HG03571 (cell line): ENCODE data around the gene PXDN.
"Not testable (repeated sequence)": the region's sequence is repeated elsewhere in the genome, so short reads cannot be mapped to it uniquely, and the experiment has no call there.

ENCODE experiments used
- ATAC-seq: cut with Tn5 transposase; IDR thresholded peaks from one replicate; pipeline ENCODE4 v1.9.1; 2021; ENCODE audit not compliant: unreplicated experiment

The PXDN gene

DNA sequence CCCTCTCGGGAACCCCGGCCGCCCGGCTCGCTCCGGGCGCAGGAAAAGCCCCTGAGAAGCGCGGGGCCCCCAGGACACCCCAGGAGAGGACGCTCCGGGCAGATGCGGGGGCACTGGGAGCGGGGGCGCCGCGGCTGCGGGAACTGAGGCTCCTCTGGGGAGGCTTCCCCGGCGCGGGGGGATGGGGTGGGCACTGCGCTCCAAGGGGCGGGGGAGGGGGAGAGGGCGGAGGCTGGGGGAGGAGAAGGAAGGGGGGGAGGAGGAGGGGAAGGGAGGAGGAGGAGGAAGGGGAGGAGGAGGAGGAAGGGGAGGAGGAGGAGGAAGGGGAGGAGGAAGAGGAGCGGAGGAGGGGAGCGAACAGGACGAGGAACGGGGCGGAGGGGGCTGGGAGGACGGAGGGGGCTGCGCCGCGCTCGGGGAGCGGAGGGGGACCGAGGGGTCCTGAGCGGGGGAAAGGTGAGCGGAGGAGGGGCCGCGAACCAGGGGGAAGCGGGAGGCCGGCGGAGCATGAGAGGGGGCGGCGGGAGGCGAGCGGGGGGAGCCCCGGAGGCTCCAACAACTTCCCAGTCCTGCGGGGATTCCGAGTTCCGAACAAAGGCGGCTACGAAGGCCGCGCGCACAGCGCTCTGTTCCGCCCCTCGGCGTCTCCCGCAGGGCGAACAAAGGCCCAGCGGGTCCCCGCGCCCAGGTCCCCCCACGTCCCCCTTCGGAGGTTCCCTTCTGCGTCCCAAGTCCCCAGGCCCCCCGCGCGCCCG is 742 bp downstream of the PXDN start:
- no peak for ATAC-seq

DNA sequence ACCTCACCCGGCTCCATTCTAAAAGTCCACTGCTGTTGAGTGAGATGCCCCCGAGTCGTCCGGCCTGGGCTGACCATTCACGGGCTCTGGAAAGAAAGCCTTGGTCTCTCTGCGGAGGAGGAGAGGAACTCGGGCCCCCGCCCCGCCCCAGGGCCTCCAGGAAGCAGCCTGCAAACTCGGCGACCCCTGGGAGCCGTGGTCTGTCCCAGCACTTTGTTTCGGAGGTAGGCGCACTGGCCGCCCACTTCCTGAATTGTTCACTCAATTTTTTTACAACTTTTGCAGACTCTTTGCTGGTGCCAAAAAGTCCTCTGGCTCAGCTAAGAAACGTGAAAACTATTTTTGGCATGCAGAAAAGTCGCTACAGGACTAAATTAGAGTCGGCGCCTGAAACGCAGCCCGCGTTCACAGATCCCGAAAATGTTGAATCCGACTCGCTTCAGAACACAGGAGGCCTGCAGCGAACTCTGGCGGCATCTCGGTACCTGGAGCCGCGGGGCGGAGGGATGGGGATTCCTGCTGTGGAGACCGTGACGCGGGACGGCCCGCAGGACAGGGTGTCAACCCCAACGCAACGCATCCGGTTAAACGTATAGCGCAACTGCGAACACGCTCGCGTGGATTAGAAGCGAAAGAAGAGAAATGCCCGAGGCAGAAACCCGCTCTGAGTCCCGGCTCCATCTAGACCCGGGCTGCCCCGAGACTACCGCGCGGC is 1.5 kb downstream of the PXDN start:
- ATAC-seq: no peak

DNA sequence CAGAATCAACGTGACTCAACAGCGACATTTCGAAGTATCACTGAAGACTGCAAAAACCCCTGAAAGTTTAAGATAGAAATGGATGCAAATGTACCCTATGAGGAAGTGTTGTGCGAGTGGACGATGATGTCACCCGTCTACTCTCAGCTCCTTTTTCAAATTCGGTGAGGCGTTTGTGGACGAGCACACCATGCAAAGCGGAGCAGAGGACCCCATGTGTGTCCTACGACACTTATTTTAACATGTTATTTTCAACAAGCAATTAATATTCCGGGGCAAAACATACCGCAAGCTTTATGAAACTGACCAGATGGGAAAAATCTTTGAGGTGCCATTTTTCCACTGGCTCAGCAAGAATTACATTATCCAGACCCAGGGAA is 2.0 kb downstream of the PXDN start:
- no peak for ATAC-seq

DNA sequence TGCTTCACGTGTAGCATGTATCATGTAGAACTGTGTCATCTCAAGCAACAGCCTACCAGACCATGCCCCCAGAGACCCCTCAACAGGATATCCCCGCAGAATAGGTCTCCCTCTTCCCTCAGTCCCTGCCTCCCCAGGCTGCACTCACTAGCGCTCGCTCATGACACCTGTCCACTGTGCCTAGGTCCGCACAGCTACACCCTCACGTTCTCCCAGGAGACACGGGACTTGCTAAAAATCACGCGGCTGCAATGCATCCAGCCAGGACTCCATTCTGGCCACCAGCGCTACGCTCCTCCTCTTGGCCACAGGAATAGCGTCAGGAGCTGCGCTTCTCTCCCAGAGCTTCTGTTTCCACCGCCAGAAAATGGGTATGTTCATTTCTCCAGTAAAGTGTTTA is 2.5 kb downstream of the PXDN start:
- ATAC-seq: no peak

DNA sequence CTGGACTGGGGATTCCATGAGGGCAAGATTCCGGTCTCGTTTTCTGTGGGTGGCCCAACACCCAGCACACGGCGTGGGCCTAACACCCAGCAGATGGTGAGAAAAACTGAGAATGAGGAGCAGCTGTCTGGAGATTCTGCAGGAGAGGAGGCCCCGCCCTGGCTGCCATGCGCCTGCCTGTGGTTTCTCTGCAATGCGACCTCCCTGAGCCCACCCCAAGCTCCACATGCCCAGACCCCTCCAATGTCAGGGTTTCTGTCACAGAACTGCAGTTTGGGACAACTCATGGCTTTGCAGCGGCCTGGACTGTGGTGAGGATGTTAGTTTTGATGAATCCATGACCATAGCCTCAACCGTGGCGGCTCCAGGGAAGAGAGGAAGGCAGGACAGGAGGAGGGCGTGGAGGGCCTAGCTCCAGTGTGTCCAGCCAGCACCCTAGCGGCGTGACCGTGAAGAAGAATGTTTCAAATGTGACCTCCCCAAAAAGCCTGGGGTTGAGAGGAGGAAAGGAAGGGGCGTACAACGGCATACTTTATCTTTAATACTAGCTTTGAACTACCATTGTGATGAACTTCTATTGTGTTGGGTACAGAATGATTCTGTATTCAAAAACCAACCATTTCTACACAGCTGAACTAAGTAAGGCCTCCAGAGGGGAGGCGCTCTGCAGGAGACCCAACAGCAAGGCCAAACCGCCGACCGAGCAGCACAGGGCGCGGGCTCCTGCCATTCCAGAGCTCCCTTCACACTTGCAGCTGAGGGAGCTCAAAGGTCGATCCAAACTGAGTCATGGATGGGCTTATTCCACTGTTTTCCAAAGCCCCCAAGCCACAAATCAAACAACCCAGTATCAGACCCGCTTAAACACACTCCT is 3.4 kb downstream of the PXDN start:
- ATAC-seq: no peak

DNA sequence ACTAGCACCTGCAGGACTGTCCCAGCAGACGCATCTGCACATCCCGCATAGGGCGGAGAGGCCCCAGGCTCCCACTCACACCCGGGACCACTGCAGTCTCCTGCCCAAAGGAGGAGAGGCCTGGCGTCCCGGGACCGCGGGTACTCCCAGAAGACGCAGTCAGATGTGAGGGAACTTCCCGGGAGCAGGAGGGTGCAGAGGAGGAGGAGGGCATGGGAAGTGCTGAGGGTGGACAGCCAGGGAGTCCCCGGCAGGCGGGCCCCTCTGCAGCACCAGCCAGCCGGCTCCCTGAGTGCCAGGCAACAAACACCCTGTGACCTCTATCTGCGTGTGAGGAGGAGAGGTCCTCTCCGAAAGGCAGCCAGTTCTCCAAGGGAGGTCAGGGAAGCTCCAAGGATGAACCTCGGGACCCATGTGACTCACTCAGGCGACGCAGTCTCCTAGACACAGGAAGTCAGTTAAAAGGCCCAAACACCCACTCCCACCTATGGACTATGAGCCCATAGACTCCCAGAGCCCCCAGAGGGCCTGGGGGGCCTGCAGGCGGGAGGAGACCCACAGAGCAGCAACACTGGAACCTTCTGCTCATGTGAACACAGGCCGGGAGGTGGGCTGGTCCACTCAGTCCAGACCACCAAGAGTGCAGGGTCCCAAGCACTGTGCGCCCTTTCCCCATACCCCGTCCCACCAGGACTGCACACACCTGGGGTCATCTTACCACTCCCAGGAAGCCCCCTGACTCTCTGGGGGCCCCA is 4.2 kb downstream of the PXDN start:
- ATAC-seq: no peak

DNA sequence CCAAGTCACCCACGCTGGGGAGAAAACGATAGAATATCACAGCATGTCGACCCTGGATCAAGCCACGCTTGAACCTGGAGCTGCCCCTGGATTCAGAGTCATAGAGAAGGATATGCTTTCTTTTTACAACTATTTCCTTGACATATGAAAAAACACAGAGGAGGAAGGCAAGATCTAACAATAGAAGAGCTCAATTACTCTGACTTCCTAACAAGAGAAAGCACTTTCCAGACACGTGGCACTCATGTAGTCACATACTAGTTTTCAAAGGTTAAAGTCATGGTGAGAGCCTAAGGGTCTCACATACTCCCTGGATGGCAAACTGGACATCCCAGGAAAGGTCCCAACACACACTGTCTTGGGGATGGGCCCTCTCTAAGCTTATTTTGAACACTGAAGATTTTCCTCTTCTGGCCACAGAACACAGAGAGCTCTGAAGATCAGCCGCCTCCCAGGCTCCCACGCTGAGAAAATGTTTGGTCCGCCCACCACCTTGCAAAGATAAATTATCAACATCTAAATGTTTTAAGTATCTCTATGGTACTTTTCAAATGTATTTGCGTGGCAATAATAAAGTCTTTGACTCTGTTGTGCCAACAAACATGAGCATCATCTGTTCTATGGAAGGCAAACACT is 4.9 kb downstream of the PXDN start:
- no peak for ATAC-seq

DNA sequence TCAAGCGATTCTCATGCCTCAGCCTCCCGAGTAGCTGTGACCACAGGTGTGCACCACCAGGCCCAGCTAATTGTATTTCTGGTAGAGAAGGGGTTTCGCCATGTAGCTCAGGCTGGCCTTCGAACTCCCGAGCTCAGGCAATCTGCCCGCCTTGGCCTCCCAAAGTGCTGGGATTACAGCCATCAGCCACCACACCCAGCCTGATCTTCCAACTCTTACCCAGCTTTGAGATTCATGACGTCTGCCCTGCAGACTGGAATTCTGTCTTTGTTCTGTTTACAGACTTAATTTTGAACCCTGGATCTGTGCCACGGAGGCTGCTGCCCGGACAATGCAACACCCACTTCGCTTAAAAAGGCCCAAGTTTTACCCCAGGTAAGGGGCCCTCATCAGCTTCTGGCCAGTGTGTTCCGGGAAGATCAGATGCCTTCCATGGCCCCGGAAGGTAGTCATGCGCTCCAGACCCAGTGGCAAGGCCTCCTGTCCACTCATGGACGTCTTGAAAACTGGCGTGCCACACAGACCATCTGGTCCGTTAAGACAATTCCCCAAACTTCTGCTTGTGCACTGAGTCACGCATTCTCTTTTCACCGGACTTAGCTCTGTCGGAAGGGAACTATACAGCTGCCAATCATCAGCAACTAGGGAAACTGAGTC is 5.5 kb downstream of the PXDN start:
- no peak for ATAC-seq

DNA sequence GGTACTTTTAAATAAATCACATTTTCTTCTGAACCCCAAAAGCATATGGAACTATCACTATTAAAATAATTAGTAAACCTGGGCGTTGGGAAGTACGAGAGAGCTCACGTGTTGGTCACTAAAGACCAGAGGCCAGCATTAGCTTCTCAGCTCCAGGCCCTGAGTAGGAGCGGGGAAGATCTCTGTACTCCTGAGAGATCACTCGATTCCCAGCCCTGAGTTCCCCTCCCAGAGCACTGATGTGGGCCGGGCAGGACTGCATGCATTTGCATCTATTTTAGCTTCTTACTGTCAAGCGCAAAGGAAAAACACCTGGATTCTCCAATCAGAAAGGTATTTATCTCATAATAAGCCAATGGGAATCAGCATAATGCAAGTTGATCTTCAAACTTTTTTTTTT is 6.2 kb downstream of the PXDN start:
- no peak for ATAC-seq

DNA sequence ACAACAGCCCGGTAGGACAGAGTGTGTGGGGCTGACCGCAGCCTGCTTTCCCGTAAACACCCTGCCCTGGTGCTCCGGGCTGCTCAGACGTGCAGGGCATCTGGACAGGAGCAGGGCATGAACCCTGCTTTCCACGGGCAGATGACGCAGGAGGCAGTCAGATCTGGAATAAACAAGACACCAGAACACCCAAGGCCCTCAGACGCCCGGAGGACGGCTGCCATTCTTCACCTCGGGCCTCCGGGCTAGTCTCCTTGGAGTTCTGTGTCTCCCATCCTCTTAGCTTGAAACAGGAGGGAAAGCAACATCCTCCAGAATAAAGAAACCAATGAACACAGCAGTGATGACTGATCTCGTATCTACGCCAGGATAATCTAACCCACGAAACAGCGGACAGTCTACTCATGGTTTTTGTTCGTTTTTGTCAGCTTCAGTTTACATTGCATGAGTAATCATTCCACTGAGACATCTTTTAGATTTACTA is 7.3 kb downstream of the PXDN start:
- no peak for ATAC-seq

DNA sequence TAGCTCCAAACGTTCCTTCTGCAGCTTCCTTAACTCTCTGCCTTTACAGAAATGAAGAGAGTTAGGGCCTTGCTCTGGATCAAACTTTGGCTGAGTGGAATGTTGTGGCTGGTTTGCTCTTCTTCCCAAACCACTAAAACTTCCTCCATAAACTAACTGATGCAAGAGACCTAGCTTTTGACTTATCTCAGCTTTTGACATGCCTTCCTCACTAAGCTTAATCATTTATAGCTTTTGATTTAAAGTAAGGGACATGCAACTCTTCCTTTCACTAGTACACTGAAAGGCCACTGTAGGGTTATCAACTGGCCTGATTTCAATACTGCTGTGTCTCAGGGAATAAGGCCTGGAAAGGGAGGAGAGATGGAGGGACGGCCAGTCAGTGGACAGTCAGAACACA is 8.3 kb downstream of the PXDN start:
- ATAC-seq: no peak

DNA sequence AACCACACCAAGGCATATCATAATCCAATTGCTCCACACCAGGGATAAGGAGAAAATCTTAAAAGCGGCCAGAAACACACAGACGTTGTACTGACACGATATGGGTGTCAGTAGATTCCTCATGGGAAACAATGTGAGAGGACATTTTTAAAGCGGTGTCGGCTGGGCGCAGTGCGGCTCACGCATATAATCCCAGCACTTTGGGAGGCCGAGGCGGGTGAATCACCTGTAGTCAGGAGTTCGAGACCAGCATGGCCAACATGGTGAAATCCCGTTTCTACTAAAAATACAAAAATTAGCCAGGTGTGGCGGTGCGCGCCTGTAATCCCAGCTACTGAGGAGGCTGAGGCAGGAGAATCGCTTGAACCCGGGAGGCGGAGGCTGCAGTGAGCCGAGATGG is 11.0 kb downstream of the PXDN start:
- ATAC-seq: not testable (repeated sequence)

DNA sequence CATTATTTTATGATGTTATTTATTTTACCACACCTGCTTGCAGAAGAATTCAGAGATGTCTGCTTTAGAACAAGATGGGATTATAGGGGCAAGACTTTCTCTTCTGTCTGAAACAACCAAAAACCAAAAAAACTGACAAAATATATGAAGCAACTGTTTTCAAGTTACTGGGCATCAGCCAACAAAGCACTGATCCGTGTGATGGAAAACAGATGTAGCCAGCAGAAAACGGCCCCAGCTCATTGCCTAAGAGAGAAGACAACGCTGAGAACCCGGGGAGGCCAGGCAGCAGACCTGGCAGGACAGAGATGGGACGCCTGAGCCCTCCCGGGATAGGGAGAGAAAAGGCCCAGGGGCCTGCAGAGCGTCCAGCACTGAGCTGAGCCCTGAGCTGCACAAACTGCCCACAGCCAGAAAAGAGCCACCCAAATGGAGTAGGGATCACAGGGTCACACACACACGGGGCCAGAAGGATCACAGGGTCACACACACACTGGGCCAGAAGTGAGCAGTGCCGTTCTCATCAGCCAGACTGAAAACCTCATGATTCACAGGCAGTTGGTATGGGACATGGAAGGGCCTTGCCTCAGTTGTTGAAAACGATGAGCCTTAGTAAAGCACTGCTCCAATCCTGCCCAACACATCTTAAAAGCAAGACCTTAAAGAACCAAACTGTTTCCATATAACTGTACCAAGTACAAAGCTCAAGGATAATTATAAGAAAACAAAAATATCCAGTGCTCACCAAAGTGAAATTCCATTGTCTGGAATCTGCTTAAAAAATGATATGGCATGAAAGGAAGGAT is 12.1 kb downstream of the PXDN start:
- no peak for ATAC-seq

DNA sequence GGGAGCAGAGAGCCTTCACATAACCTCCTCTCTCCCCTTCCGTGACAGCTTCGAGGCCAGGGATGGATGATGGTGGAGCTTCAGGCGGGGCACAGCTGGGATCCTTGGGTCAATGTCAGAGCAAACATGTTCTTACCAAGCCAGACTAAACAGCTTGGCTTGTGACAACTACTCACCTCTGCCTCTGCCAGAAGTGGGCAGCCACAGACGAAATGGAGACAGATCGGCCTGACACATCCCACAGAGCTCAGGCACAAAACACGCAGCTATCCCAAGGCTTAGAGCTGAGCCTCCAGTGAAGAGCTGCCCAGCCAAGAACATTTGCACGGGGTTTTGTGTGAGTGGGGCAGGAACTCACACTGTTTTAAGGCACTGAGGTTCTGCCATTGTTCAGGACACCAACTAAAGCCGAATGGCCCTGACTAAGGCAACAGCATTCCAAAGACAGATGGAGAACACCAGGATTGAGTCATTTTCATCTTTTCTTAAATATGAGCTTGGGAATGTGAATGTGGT is 12.8 kb downstream of the PXDN start:
- no peak for ATAC-seq

DNA sequence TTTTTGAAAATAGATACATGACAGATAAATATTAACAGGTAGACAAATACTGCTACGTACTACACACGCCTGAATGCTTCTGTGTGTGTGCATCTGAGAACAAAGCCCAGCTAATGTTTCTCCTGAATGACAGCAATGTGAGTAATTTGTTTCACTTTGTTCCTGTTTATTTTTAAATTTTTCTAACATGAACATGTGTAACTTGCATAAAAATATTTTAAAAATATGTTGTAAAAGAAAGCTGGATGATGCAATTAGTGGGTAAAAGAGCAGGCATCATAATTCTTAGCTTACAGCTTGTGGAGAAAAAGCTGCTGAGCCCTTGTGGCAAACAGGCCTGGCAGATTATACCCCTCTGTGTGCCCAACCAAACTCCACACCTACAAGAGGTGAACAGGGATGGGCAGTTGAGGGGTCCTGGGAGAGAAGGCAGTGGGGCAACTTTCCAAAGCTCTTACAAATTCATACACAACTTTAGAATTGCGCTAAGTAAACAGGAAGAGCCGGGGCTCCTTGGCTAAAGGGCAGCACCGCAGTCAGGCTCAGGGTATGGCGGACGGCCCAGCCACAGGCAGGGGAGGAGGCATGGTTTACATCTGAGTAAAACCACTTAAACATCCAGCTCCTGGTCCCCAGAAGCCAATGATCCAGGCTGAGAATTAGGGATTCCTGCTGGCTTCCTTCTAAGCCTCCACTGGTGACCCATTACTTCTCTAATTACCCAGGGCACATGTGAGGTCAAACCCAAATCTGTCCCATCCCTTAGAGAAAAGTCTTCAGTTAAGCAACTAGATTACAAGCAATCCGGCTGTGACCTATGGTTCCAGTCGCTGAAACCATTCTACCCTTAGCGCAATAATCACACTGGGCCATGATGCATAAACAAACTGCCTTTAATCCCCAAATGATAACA is 14.0 kb downstream of the PXDN start:
- no peak for ATAC-seq

DNA sequence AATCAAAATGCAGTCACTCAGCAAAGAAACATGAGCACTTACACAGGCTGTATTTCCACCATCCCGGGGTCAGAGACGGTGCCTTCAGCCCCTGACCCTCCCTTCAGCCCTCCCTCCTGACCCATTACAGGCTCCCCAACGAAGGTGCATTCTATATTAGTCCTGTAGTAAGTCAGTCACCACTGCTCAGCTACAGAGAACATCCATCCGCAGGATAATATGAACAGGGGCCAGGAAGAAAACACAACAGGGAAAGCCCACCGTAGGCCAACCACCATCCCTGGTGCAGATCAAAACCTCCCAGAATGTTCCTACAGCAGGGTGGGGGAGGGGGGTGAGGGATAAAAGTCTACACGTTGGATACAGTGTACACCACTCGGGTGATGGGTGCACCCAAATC is 15.1 kb downstream of the PXDN start:
- no peak for ATAC-seq

DNA sequence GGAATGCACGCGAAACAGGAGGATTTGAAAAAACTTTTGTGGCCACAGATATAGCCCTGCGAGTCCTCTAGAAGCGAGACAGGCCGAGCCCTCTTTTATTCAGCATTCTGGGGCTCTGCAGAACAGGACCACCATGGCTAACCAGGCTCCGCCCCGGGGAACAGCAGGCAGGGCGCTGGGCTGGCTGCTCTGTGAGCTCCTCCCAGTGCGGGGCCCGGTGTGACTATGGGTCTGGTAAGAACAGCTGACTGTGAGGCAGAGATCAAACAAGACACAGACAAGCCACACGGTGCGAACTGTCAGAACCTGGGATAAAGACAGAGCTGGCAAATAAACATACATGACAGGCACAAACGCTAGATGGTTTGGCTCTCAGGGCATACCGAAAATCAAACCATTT is 15.5 kb downstream of the PXDN start:
- no peak for ATAC-seq
